Vagina (tissue), 2 donors: ENCODE results near the gene ATF6B. TPM values are rescaled to one million over a fixed set of nuclear protein-coding genes. Genes with fewer than 3 reads are reported as not detected.

Experiments
- DNase-seq, 2 donors: peaks; one replicate each; pipeline ENCODE4 v3.0.0-alpha.2; 2017; ENCODE audit errors: extremely low spot score in 2 of 2
- H3K27ac ChIP-seq: fragments of 200-600 bp; sonication (generic); one replicate; pipeline ENCODE4 v1.5.1; 2019
- H3K27me3 ChIP-seq: fragments of 200-600 bp; sonication (generic); one replicate; pipeline ENCODE4 v1.5.1; 2019
- H3K36me3 ChIP-seq, 2 donors: fragments of 200-600 bp; sonication (generic); one replicate each; pipeline ENCODE4 v1.5.1; 2017 to 2019
- H3K4me1 ChIP-seq: fragments of 200-600 bp; sonication (generic); one replicate; pipeline ENCODE4 v1.5.1; 2019
- H3K4me3 ChIP-seq, 2 donors: fragments of 200-600 bp; sonication (generic); 1 replicate in 1 of 2; 2 replicates in 1 of 2; pipeline ENCODE4 v1.5.1; 2016 to 2019
- H3K9me3 ChIP-seq: fragments of 200-600 bp; sonication (generic); one replicate; pipeline ENCODE4 v1.5.1; 2019
- CTCF ChIP-seq, 3 experiments: fragments of 450-650 bp in 2 of 3; fragments of 200-600 bp in 1 of 3; sonication (generic) in 1 of 3; IDR thresholded peaks; one replicate each; pipeline ENCODE4 v1.5.1; 2017 to 2019; ENCODE audit warnings: antibody characterized with exemption in 3 of 3, mild to moderate bottlenecking in 2 of 3, moderate library complexity in 2 of 3
- POLR2A ChIP-seq, 2 donors: fragments of 450-650 bp; IDR thresholded peaks; one replicate each; pipeline ENCODE4 v1.6.1; 2017; ENCODE audit warnings: antibody characterized with exemption in 2 of 2, mild to moderate bottlenecking in 2 of 2, moderate library complexity in 2 of 2
- POLR2AphosphoS5 ChIP-seq, 2 donors: sonication (generic); formaldehyde crosslinking; IDR thresholded peaks; one replicate each; pipeline ENCODE4 v1.9.0; 2017; ENCODE audit warnings: antibody characterized with exemption in 2 of 2, mild to moderate bottlenecking in 2 of 2, low read depth in 1 of 2; ENCODE audit not compliant: insufficient read depth in 1 of 2
- intact Hi-C: fragments of 100-400 bp; cut with DNase I; formaldehyde crosslinking; loops from one replicate; pipeline ENCODE4 v1.15.1; 2023
- total RNA-seq: library from RNA; depleted of rRNA; stranded (reverse); fragments of >200 nt; gene quantifications from one replicate; pipeline ENCODE4 v1.2.3, GENCODE V29; 2016

ATF6B gene
- total RNA-seq, 1 donor from 2014 or later, result 76.6 TPM

GRCh38 chr6:32082935-32083334 is 45.1 kb downstream of the ATF6B start:
- no peak overlapping the region for H3K4me3 ChIP-seq
- peak in 1 of 2 donors; percentile 98 for DNase-seq
- peaks cover 0 to 28% of the 10 kb centered on the region in 2 donors for H3K36me3 ChIP-seq
- peaks cover 50% of the 10 kb centered on the region for H3K4me1 ChIP-seq
- intact Hi-C loops, result loop anchor here (2.0 kb wide), 1 partner anchor 36 kb away; no protein-coding TSS in a partner anchor
- no peak for TF ChIP-seq CTCF (IDR thresholded peaks at IDR 0.05)
- peak; percentile 76 to 80 for TF ChIP-seq POLR2AphosphoS5 (IDR thresholded peaks at IDR 0.05; ENCODE audit: insufficient read depth in 1 of 2, low read depth in 1 of 2)
- no peaks in the 10 kb centered on the region for H3K9me3 ChIP-seq
- H3K27me3 ChIP-seq, result no peaks in the 10 kb centered on the region
- H3K27ac ChIP-seq, result peak overlapping the region; percentile 90

- Histone ChIP-seq H3K9me3 (no peaks in the 10 kb centered on the region), H3K36me3 (peaks cover 0 to 29% of the 10 kb centered on the region in 2 donors), H3K27ac (peak overlapping the region; percentile 90), H3K4me1 (peaks cover 45% of the 10 kb centered on the region), H3K27me3 (no peaks in the 10 kb centered on the region), H3K4me3 (no peak overlapping the region)
- TF ChIP-seq CTCF (IDR thresholded peaks at IDR 0.05) (no peak), POLR2A (IDR thresholded peaks at IDR 0.05) (no peak), POLR2AphosphoS5 (IDR thresholded peaks at IDR 0.05; ENCODE audit: insufficient read depth in 1 of 2, low read depth in 1 of 2) (no peak)
- intact Hi-C loops, result loop anchor here (2.0 kb wide), 1 partner anchor 36 kb away; no protein-coding TSS in a partner anchor
- DNase-seq, result no peak
These were observed 45.6 kb downstream of the ATF6B start for GRCh38 chr6:32082478-32082877.

- TF ChIP-seq POLR2AphosphoS5 (IDR thresholded peaks at IDR 0.05; ENCODE audit: insufficient read depth in 1 of 2, low read depth in 1 of 2), result peak in 1 of 2 donors; percentile 57
- TF ChIP-seq POLR2A (IDR thresholded peaks at IDR 0.05), result no peak
- intact Hi-C loops, result no loop called here
- peaks cover 0 to 35% of the 10 kb centered on the region in 2 donors for H3K36me3 ChIP-seq
- no peak for DNase-seq
- H3K4me3 ChIP-seq, result no peak overlapping the region
- peak overlapping the region; percentile 90 for H3K27ac ChIP-seq
- H3K9me3 ChIP-seq, result no peaks in the 10 kb centered on the region
- H3K27me3 ChIP-seq, result no peaks in the 10 kb centered on the region
- peaks cover 34% of the 10 kb centered on the region for H3K4me1 ChIP-seq
These were observed 46.7 kb downstream of the ATF6B start for GRCh38 chr6:32081168-32081990.

- peaks cover 0 to 37% of the 10 kb centered on the region in 2 donors for H3K36me3 ChIP-seq
These were observed 48.3 kb downstream of the ATF6B start for GRCh38 chr6:32079566-32080290.

GRCh38 chr6:32076321-32076809 is 51.7 kb downstream of the ATF6B start:
- Histone ChIP-seq H3K27me3 (no peaks in the 10 kb centered on the region), H3K27ac (peak overlapping the region; percentile 62), H3K9me3 (no peaks in the 10 kb centered on the region), H3K36me3 (peaks cover 0 to 53% of the 10 kb centered on the region in 2 donors), H3K4me1 (peaks cover 10% of the 10 kb centered on the region), H3K4me3 (no peak overlapping the region)
- TF ChIP-seq POLR2AphosphoS5 (IDR thresholded peaks at IDR 0.05; ENCODE audit: insufficient read depth in 1 of 2, low read depth in 1 of 2) (peak in 1 of 2 donors; percentile 75), POLR2A (IDR thresholded peaks at IDR 0.05) (no peak), CTCF (IDR thresholded peaks at IDR 0.05) (no peak)
- intact Hi-C loops, result no loop called here
- DNase-seq, result no peak

More at GRCh38 chr6:32079566-32080290, 48.3 kb downstream of the ATF6B start:
- no peak for TF ChIP-seq POLR2A (IDR thresholded peaks at IDR 0.05)
- peaks cover 33% of the 10 kb centered on the region for H3K4me1 ChIP-seq
- intact Hi-C loops, result no loop called here
- H3K9me3 ChIP-seq, result no peaks in the 10 kb centered on the region
- no peaks in the 10 kb centered on the region for H3K27me3 ChIP-seq
- no peak overlapping the region for H3K4me3 ChIP-seq
- peak overlapping the region; percentile 90 for H3K27ac ChIP-seq
- no peak for DNase-seq
